HG02610 (cell line): Measurements from ENCODE around the gene TDRD12.
A peak's percentile ranks its signal among the peaks of the same experiment; 100 is the strongest.

ENCODE experiments used
- ATAC-seq: cut with Tn5 transposase; IDR thresholded peaks from one replicate; pipeline ENCODE4 v1.9.1; 2021; ENCODE audit warnings: mild to moderate bottlenecking, moderate library complexity; ENCODE audit not compliant: unreplicated experiment

The TDRD12 gene

GRCh38 chr19:32719611-32720059, at the start of gene TDRD12:
TSS of gene TDRD12 (plus strand) at chr19:32719767. CDS start at chr19:32720073, 306 bp downstream.
- no peak for ATAC-seq

- ATAC-seq, result no peak
Observed at GRCh38 chr19:32671883-32672593, 47.5 kb upstream of the TDRD12 start.

GRCh38 chr19:32672841-32673240, 46.7 kb upstream of the TDRD12 start:
- no peak for ATAC-seq

DNA sequence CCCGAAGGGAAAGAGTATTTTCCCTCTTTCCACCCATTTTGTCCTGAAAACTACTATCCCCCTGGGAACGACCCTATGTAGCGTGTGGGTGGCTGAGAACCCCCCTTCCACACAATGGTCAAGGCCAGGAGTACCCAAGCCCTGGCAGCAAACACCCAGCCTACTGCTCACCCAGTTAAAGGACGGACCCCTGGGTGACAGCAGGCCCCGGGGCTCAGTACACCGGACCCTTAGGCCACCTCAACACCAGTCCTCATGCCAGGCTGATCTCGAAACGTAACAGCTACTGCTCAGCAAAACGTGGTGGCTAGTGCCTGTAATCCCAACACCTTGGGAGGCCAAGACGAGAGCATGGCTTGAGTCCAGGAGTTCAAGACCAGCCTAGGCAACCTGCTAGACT, 46.0 kb upstream of the TDRD12 start:
- ATAC-seq, result no peak

- no peak for ATAC-seq
Observed at GRCh38 chr19:32674153-32674930, 45.2 kb upstream of the TDRD12 start.

DNA sequence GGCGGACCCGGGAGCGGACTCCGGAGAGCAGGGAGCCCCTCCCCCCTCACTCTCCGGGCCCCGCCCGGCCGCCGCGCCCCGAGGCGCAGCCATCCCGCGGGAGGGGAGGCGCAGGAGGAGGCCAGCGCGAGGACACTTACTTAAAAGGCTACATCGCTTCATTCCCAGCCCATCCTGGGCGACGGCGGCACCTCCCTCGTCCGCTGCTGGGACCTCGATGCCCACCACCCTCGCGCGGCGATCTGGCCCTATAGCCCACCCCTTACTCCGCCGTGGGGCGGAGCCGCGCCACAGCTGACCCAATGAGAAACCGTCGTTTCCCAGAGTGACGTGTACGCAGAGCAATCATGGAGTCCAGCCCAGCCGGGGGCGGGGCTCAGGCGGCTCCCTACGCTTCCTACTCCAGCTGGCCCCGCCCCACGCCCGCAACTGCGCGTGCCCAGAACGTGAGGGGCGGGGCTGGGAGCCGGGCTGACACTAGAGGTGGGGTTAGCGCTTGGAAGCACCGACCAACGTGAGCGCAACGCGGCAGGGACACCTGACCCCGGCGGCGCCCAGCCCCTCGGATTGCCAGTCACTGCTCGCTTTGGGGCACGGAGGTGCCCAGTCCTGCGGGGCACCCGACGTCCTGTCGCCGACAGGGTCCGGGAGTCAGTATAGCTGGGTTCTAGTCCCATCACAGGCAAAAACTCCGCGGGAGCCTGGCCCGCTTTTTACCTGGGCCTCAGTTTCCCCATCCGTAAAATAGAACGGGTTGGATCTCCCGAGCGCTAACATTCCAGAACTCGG, 44.4 kb upstream of the TDRD12 start, which contains the start of gene ANKRD27:
TSS of gene ANKRD27 (minus strand) at position 250 of the 789 bp plus-strand sequence. CDS start 16,165 bp downstream, outside the sequence.
- ATAC-seq, result peak; percentile 99

DNA sequence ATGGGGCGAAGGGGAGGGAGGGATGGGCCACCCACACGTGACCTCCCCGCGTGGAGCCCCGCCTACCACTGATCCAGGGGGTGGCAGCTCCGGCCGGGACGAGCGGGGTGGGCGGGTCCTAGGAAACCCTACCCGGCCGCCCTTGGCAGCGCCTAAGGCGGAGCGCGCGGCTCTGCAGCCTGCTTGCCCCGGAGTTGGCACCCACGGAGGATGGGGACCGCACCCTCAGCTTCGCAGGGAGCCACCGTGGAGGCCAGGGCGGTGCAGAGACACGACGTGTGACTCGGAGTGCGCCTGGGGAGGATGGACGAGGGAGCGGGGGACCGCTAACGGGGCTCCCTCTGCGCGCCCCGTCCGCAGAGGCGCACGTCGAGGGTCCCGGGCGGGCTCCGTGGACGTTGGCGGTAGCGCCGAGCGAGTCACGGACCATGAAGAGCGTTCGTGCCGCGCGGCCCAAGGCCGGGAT, 43.8 kb upstream of the TDRD12 start, which contains the start of gene RGS9BP:
TSS of gene RGS9BP (plus strand) at position 129 of the 466 bp plus-strand sequence. CDS start 416 bp downstream, outside the sequence.
- ATAC-seq, result peak; percentile 20

GRCh38 chr19:32676186-32676894, 43.2 kb upstream of the TDRD12 start:
- no peak for ATAC-seq

GRCh38 chr19:32676895-32677359, 42.6 kb upstream of the TDRD12 start:
- no peak for ATAC-seq

- no peak for ATAC-seq
Observed at GRCh38 chr19:32677657-32678056, 41.9 kb upstream of the TDRD12 start.

DNA sequence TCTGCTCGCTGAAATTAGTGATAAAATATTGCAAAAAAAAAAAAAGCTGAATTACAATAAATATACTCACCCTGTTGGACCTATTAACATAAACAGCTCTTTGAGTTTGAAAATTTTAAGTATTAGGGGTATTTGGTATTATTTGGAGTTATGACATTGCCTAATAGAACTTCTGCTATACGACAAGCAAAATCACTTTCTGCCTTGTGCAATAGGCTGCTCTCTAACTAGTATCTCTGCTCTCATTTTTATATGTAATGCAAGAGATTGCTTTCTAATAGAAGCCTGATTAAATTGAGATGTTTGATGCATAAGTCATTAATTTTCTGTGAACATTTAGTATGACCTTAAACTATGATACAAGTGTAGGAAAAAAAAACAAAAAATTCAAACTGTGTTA, 38.6 kb upstream of the TDRD12 start:
- no peak for ATAC-seq

- ATAC-seq, result no peak
Observed at GRCh38 chr19:32682317-32682716, 37.2 kb upstream of the TDRD12 start.

DNA sequence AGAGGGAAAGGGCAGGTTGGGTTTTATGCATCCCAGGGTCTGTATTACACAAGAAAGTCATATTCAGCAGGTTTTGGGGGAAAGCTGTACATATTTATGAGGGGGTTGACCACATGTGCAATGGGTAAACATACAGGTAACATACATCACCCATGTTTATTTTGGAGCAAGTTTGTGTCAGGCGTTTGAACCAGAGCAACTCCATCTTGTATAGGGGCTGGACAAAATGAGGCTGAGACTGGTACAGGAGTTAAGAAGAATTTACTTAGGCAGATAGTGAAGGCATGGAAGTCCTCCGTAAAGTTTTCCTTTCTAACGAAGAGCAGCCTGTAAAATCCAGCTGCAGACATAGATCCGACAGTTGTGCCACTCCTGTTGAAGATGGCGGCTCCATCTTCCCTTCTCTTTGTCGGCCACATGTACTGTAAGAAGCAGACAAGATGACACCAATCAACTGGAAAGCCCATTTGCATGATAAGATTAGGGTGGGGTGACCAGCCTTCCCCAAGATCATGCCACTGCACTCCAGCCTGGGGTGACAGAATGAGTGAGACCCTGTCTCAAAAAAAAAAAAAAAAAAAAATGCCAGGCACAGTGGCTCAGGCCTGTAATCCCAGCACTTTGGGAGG, 32.6 kb upstream of the TDRD12 start:
- no peak for ATAC-seq

DNA sequence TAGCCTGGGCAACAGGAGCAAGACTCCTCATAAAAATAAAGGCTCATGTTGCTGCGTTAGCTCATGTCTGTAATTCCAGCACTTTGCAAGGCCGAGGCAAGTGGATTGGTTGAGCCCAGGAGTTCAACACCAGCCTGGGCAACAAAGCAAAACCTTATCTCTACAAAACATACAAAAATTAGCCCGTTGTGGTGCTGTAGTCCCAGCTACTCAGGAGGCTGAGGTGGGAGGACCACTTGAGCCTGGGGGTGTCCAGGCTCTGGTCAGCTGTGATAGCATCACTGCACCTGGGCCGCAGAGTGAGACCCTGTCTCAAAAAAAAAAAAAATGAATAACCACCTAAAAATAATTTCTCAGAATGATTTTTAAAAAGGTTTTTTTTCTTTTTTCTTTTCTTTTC, 31.9 kb upstream of the TDRD12 start:
- ATAC-seq, result no peak

DNA sequence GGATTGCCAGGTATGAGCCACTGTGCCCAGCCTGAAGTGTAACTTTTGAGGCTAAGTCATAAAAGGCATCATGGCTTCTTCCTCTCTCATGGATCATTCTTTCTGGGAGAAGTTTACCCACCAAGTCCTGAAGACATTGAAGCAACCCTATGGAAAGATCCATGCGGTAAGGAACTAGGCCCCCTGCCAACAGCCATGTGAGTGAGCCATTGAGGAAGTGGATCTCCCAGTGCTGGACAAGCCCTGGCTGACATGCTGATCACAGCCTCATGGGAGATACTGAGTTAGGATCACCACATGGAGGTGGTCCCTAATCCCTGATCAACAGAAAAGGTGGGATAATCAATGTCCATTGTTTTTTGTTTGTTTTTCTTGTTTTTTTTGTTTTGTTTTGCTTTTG, 31.3 kb upstream of the TDRD12 start:
- no peak for ATAC-seq

DNA sequence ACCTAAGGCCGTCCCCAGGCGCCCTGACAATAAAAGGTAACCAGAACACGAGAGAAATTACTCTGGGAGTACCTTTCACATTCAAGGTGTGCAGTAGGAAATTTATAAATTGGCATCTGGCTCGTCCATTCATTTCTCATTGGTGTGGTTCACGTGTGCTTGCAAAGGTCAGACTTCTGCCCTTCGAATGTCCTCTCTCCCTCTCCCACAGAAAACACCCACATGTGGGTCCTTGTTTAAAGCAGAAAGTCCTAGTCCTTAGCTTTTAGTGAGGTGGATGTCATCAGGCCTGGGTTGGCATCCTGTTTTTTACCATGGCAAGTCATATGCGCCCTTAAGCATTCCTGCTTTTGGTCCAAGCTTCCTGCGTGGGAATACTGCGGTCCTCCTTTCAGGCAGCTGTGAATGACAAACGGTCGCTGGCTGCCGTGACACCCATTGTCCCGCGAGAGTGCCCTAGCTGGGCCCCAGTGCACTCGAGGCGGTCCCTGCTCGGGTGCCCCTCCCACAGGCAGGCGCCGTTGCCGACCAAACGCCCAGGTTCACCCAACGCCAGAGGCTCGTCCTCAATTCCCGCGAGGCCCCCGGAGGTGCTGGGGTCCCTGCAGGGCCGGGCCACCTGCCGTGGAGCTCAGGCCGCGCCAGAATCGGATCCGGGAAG, 28.1 kb upstream of the TDRD12 start, which contains the start of gene NUDT19:
TSS of gene NUDT19 (plus strand) at position 531 of the 661 bp plus-strand sequence. CDS start 140 bp downstream, outside the sequence.
- peak; percentile 88 for ATAC-seq

DNA sequence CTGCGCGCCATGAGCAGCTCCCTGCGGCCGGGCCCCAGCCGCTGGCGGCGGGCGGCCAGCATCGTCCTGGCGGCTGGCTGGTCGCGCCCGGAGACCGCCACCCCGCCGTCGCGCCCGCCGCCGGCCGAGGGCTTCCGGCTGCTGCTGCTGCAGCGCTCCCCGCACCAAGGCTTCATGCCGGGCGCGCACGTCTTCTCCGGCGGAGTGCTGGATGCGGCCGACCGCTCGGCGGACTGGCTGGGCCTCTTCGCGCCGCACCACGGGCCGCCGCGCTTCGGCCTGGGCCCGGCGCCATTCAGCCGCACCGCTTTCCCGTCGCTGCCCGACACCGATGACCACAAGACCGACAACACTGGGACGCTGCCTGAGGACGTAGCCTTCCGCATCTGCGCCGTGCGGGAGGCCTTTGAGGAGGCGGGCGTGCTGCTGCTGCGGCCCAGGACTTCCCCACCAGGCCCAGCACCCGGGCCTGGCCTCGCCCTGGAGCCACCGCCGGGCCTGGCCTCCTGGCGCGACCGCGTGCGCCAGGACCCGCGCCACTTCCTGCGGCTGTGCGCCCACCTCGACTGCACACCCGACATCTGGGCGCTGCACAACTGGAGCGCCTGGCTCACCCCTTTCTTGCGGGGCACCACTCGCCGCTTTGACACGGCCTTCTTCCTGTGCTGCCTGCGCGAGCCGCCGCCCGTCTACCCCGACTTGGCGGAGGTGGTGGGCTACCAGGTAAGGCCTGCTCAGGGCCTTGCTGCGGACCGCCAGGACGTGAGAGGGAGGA, 27.4 kb upstream of the TDRD12 start:
- peak; percentile 55 for ATAC-seq

- ATAC-seq, result no peak
Observed at GRCh38 chr19:32692727-32693061, 26.9 kb upstream of the TDRD12 start.
